GM18873 (cell line): ENCODE data around the gene WDR4.
A peak's percentile ranks its signal among the peaks of the same experiment; 100 is the strongest.
"Not testable (repeated sequence)": the region's sequence is repeated elsewhere in the genome, so short reads cannot be mapped to it uniquely, and the experiment has no call there.

Source experiments
- ATAC-seq: cut with Tn5 transposase; IDR thresholded peaks from one replicate; pipeline ENCODE4 v1.9.1; 2021; ENCODE audit warnings: mild to moderate bottlenecking, moderate library complexity, moderate number of reproducible peaks; ENCODE audit not compliant: unreplicated experiment, low FRiP score

Gene WDR4

DNA sequence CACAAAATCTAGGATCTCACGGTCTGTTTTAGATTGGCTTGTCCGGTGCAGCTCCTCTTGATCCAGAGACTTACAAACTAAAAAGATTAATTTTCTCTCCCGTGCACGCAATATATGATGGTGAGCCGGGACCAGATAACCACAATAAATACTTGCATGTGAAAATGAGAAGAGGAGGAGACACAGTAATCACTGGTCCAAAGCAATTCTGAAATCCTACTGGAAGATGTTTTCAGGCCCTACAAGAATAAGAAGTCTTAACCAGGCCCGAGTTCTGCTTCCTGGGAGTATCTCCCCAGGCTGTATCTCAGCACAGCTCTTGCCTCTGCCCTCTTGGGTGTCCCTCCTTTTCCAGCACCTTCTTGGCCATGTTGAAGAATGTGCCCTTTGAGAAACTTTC, 1.0 kb upstream of the WDR4 start:
- no peak for ATAC-seq

DNA sequence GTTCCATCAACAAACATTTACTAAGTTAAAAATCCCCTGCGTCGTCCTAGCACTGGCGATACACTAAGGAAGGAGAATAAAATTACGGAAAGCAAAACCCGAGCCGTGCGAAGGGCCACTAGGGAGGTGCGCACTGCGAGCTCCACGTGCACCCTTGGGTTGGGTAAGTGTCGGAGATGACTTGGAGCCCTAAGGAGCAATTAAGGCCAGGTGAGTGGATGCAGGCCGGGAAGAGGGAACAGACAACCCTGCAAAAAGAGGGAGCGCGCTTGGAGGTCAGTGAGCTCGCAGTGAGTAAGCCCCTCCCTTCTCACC, 704 bp downstream of the WDR4 start:
- ATAC-seq: peak; percentile 14

DNA sequence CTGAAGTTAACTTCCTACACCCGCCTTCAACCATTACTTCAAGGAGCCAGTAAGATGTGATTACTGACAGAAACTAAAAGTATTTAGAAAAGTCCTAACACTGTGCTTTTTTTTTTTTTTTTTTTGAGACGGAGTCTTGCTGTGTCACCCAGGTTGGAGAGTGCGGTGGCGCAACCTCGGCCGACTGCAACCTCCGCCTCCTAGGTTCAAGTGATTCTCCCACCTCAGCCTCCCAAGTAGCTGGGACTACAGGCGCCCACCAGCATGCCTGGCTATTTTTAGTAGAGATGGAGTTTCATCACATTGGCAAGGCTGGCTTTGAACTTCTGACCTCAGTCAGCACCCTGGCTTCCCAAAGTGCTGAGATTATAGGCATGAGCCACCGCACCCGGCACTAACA, 3.5 kb downstream of the WDR4 start:
- not testable (repeated sequence) for ATAC-seq

DNA sequence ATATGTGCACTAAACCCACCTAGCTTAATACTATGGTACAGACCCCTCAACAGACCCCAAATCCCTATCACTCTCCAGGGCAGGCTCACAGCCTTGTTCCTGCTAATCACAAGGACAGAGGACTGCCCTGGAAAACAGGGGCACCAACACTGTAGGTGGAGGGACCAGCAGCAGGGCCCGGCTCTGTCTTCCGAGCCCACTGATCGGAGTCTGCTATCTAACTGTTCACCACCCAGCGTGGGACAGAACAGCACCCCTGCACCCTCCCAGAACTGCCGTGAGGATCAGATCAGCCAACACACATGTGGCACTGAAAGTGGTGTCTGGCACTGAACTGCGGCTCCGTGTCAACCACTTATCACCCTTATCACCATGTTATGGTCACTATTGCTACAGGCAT, 6.2 kb downstream of the WDR4 start:
- no peak for ATAC-seq

DNA sequence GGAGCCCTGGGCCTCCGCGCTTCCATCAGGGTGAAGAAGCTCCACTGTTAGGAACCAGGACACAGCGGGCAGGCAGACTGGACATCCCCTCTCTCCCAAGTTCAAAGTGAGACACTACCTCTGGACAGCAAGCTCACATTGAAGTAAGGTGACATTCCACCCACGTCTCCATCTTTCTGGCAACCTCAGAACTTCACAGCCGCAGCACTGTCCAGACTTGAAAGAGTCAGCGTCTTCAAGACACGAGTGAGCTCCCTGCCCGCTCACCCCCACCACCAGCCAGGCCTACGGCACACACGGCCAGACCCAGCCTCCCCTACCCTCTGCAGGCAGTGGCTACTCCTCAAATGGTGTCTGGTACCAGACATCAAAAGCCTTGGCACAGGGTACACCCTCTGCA, 11.1 kb downstream of the WDR4 start:
- no peak for ATAC-seq

DNA sequence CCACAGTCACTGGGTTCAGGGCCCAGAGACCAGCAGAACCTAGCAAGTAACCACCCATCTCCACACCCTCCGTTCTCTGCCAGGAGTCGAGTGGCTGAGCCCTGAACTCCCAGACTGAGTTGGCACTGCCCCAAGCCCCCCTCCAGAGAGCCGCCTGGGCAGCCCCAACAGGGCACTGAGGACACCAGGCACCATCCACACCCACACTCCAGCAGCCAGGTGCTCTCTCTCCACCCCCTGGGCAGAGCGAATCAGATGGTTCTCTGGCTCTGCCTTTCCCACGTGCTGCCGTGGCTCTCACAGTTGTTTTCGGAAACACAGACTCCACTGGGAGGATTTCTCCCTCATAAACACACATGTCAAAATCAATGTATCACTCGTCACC, 13.6 kb downstream of the WDR4 start:
- no peak for ATAC-seq

DNA sequence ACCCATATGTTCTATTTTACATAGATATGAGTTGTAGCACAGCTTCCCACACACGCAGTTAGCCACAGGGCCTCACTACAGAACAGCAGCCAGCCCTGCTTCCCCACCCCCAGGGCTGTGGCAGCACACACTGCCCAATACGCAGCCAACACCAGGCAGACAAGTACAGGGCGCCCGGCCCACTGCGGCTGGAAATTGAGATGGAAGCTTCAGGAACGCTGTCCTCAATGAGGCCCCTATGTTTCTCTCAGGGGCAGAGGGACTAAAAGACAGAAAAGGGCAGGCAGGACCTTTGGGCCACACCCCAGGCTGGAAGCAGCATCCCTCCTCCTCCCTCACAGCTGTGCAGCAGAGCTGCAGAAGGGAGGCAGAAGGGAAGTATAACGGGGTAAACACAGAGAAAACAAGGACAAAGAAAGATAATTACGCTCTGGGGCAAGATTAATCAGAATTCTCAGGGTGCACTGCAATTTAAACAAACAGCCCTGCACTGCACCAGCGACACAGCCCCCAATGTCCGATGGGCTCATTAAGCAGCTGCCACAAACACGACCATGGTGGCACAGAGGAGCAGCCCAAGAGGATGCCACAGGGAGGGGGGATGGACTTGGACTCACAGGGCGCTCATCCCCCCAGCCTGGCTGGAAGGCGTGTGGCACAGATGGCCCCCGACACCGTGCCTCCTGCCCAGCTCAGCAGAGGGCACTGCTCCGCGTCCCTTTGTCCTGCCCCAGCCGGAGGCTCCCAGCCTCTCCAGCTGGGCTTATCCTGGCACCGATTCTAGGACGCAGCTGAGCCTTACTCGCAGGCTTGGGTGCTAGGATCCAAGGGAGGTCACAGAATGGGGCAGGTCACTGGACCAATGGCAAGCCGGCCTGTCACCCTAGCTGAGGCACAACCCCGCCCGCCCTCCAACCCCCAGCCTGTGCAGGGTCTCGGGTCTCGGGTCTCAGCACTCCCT, 14.2 kb downstream of the WDR4 start:
- no peak for ATAC-seq

DNA sequence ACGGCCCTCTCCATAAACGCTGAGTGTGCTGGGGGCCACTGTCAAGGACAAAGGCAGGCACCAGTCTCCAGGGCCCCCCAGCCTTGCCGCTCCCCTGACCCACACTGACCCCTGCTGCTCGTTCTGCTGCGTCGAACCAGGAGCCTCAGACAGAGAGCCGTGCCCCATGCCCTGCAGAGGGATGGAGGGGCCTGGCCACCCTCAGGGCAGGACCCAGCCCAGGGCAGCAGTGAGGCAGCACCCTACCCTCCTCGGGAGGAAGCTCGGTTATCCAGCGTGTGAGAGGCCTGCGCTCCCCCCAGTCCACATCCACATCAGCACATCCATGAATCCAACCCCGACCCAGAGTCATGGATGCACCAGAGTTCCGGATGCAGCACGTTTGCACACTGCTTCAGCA, 15.1 kb downstream of the WDR4 start:
- no peak for ATAC-seq

DNA sequence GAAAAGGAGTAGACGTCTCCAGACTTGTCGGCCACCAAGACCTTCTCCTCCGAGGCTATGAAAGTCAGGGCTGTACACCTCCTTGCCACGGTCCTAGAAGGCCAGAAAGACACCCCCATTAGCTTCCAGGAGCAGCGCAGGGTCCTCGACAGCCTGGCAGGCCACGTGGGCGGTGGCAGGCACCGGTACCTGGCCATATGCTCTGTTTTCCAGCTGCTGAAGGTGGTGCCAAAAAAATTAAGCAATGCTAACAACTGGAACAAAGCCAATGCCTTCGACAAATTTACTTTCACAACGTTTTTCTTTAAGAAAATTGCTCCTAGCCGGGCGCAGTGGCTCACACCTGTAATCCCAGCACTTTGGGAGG, 15.9 kb downstream of the WDR4 start:
- no peak for ATAC-seq

DNA sequence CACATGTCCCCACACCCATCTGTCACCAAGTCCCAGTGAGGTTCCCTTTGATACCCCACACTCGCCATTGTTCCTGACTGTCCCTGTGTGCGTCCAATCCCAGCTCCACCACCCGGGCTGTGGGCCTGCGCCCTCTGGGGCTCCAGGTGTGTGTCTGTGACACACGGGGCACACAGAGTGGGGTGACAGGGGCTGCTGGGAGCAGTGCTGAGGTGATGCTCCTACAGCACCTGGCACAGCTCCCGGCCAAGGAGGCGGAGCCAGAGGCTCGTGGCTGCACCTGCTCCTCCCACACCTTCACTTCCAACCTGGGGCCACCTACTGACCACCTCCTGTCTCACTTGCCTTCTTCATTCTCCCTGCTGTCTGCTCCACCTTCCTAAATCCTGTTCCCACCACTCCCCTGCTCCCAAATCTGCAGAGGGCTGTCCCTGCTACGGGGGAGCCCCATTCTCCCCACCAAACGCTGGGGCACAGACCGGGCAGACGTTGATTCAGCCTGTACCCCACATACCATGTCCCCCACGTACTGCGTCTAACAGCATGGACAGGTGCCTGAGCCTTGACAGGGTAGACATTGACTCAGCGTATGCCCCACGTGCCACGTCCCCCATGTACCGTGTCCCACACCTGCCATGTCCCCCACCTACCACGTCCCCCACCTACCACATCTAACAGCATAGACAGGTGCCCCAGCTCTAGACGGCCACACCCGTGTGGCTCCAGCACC, 16.4 kb downstream of the WDR4 start:
- no peak for ATAC-seq

DNA sequence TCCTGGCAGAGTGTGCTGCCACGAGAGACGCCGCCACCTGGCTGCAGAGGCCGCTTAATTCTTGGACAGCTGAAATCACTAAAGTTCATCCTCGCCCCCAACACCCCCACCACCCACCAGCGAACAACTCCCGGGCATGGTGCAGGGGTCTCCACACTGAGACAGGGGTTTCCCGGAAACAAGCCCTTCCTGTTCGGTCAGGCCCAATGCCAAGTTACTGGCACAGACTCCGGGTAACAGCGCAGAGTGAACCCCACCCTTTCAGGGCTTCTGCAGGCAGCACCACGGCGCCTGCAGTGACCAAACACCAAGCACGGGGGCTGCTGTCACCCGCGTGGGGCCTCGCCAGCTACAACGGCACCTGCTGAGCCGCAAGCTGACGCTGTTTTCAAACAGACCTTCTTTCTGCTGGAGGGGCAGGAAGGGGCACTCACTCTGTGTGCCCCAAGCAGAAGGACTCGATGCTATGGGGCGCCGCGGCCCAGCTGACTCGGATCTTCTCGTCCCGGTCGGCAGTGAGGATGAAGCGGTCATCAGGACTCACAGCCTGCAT, 17.4 kb downstream of the WDR4 start:
- no peak for ATAC-seq

DNA sequence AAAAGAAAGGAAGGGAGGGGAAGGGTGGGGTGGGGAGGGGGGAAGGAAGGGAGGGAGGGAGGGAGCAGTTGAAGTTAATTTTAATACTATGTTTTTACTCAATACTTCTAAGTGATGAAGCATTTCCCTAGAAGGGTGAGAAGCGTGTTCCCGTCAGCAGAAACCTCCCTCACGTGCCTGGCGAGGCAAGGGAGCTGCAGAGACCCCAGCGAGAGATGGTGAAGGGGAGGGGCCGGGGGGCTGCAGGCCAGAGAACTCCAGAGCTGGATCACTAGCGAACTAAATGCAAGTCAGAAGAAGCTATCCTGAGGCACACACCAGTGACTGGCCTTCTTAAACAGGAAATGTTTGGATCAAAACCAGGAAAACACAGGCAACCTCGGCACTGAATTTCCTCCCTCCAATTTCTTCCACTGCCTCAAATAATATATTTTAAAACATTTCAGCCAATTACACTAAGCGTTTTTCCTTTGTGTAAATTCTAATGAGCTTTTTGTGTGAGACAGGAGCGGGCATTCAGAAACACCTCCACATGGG, 18.0 kb downstream of the WDR4 start:
- no peak for ATAC-seq

DNA sequence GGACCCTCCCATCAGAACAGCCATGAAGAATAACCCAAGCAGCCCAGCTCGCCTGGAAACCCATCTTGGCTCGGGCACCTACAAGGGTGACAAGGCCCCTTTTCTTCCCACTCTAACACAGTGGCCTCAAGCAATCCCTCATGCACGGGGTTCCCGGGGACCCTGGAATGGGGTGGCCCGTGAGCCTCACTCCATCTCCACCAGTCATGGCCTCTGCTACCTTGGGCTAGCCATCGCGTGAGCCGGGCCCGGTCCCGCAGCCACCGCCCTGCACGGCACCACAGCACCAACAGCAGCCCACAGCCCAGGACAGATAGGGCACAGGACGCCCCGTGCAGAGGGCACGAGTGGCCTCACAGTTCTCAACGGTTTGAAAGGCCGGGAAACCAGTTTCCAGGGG, 19.0 kb downstream of the WDR4 start:
- ATAC-seq: no peak

DNA sequence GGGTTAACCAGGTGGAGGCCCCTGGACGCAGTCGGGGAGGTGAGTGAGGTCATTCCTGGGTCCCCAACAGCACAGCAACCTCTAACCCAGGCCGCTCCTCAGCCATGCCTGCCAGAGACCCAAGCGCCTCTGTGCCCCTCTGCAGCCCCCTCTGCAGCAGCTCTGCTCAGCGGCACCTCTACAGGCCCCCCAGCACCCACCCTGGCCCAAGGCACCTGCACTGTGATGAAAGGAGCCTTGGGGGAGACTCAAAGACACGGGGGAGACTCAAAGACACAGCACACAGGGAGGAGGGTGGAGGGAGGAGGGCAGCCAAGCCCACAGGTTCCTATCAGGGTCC, 19.5 kb downstream of the WDR4 start:
- ATAC-seq: no peak

DNA sequence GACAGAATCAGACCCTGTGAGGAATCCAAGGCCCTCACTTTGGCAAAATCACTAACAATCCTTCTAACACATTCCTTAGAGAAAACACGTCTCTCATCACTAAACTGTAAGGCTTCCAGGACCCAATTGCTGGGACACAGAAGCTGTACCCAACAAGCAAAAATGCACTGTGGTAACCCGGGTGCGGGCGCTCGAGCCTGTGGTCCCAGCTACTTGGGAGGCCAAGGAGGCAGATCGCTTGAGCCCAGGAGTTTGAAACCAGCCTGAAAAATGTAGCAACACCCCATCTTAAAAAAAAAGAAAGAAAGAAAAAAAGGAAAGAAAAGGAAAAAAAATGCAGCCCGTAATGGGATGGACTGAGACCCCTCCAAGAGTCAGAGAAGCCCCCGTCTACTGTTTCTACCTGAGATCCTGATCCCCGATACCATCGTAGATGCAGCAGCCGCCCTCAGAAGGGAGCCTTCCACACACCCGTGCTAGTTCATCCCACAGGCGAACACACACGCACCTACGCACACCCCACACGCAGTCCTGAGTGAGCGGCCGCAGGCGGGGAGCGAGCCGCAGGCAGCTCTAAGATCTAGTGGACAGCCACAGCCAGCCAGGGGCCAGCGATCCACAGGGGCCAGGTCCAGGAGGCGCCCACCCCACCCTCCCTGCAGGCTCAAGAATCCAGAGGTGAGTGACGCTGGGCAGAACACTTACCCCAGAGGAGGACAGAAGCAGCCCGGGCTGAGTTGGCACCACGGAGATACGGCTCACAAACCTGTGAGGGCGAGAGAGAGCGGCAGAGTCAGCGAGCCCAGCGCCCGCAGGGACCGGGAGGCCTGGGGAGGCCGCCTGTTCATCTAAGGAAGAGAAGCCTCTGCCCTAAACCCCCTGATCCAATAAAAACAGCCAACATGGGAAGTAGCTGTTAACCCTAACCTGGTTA, 20.1 kb downstream of the WDR4 start:
- no peak for ATAC-seq

DNA sequence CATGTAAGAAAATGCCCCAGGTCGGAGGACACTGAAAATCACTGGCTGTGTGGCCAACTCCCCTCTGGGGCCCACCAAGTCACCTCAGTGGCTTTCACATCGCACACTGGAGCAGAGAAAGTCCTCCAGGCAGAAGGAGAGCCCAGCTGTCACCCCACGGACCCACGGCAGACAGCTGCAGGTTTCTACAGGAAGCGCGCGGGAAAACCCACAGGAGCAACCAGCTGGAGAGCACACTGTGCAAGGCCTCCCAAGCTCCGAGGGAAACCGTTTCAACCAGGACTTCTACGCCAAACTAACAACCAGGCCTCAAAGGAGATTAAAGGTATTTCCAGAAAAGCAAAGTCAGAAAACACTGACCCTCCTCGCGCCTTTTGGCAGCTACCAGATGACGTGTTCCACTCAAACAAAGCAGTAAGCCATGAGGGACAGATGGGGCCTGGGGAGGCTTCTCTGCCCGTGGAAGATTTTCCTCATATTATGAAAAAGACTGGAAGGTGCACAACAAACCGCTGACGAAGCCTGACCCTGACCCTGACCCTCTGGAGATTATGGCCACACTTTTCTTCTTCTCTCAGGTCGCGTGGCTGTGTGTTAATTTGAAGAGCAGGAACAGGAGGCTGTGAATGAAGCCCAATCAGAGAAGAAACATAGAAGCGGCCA, 21.0 kb downstream of the WDR4 start:
- ATAC-seq: no peak

DNA sequence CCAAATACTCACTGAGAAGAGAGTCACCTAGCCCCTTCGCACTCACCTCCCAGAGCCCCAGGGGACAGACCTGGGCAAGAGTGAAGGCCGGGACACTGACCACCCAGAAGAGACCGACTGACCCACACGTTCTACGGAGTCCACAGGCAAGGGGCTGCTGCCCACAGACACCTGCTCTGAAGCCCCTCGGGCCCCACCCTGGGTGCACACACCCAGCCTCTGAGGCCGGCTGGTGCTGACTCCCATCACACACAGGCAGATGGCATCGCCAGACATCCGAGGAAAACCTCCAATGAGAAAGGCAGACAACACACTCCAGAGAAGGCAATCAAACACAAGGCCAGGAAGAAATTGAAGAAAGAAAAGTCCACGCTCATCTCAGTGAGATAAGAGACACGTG, 22.1 kb downstream of the WDR4 start:
- ATAC-seq: no peak

DNA sequence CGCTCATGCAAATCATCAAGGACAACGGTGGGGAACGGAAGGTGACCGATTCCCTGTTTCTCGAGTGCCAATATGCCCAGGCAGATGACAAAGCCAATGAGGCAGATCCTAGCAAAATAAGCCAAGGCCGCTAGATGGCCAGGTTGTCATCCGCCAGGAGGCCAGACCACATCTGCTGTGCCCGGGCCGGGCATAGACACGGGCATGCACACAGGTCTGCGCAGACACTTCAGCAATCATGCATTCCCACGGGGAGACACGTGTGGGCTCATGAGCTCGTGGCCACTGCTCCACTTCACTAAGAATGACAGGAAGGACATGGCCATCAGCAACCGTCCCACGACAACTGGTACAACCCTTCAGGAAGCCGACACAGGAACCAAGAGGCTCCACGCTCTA, 23.4 kb downstream of the WDR4 start:
- no peak for ATAC-seq

DNA sequence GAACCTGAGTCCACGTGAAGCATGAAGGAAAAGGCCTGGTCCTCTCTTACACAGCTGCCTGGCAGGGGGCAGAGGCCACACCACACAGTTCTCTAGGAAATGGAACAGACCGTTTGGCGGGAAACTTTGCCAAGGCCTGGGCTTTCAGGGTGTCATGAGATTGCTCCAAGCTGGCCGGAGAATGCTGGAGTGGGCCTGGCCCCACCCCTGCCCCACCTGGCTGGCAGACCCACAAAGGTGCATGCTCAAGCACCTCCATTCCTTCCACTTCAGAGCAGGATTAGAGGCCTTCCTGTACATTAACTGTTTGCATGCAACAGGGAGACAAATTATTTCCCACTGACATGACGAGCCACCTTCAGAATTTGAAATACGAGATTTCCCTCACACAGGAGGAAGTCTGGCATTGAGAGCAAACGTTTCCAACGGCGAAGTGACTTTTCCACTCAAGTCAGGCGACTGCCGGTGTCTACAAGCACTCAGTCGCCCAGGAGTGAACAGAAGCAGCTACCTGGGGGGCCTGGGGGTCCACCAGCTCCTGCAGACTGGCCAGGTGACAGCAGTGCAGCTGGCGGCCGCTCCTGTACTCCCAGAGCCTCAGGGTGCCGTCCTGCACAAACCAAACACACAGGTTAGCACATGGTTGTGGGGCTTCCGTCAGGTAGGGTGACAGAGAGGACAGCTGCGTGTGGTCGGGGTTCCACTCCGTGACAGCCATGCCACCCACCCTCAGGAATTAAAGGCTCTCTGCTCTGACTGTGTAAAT, 24.0 kb downstream of the WDR4 start:
- no peak for ATAC-seq
